DMS153 (cell line): Measurements from ENCODE around the gene FUZ.

Experiments used
- DNase-seq: peaks from one replicate; lab custom pipeline; 2025; lab: John Stamatoyannopoulos, UW

Gene FUZ

GRCh38 chr19:49779731-49780555 is 33.1 kb downstream of the FUZ start:
- no peak for DNase-seq

GRCh38 chr19:49776371-49776764 is 36.7 kb downstream of the FUZ start:
- no peak for DNase-seq

- no peak for DNase-seq
Observed at GRCh38 chr19:49775742-49776370, 37.2 kb downstream of the FUZ start.

- DNase-seq = no peak
Observed at GRCh38 chr19:49774969-49775368, 38.1 kb downstream of the FUZ start.

- DNase-seq = no peak
Observed at GRCh38 chr19:49773663-49774350, 39.3 kb downstream of the FUZ start.

- no peak for DNase-seq
Observed at GRCh38 chr19:49772850-49773432, 40.2 kb downstream of the FUZ start.

GRCh38 chr19:49771674-49772139 is 41.4 kb downstream of the FUZ start:
- no peak for DNase-seq

- no peak for DNase-seq
Observed at GRCh38 chr19:49770529-49770928, 42.6 kb downstream of the FUZ start.

GRCh38 chr19:49767967-49768581 is 45.0 kb downstream of the FUZ start:
- DNase-seq = no peak

- no peak for DNase-seq
Observed at GRCh38 chr19:49767381-49767780, 45.7 kb downstream of the FUZ start.

- no peak for DNase-seq
Observed at GRCh38 chr19:49766930-49767299, 46.2 kb downstream of the FUZ start, which contains the start of gene AP2A1. TSS of gene AP2A1 (plus strand) at chr19:49767001. CDS start at chr19:49767134, 133 bp downstream.

- DNase-seq = peak; percentile 99
Observed at GRCh38 chr19:49766007-49766929, 46.8 kb downstream of the FUZ start.

- no peak for DNase-seq
Observed at GRCh38 chr19:49764341-49764740, 48.8 kb downstream of the FUZ start.

- no peak for DNase-seq
Observed at GRCh38 chr19:49763230-49763629, 49.9 kb downstream of the FUZ start, which contains the start of gene TSKS. TSS of gene TSKS (minus strand) at chr19:49763306. CDS start at chr19:49763247, 59 bp downstream.

- no peak for DNase-seq
Observed at GRCh38 chr19:49761625-49762311, 51.3 kb downstream of the FUZ start.

- no peak for DNase-seq
Observed at GRCh38 chr19:49761249-49761624, 51.9 kb downstream of the FUZ start.

- no peak for DNase-seq
Observed at GRCh38 chr19:49758292-49758691, 54.8 kb downstream of the FUZ start.
